Stimulated activated CD4-positive, alpha-beta T cell treated with anti-CD3 and anti-CD28 coated beads, TNF-alpha, amount 100 ng/mL, for 24 hours (primary cell): ENCODE results near the gene PON1.

Experiments
- DNase-seq, 3 experiments: peaks; one replicate each; pipeline ENCODE4 v3.0.0-alpha.2; 2020; ENCODE audit warnings: low read depth in 3 of 3

PON1 gene

DNA sequence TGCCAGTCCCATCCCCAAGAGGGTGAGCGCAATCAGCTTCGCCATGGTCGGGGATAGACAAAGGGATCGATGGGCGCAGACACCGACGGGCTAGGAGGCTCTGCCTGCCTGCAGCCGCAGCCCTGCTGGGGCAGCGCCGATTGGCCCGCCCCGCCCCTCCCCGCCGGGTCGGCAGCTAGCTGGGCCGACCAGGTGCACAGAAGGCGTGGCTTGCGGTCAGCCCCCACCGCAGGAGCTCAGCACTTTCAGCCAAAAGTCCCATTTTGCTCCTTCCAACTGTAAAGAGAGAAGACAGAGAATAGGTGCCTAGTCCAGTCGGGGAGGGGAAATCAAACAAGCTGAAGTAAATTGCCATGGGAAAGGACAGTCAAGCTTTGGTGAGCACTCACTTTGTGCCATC, at the start of gene PON1:
TSS of gene PON1 (minus strand) at position 102 of the 400 bp plus-strand sequence. CDS start at position 45, 57 bp downstream.
- DNase-seq = peak in 1 of 3 experiments; percentile 2

DNA sequence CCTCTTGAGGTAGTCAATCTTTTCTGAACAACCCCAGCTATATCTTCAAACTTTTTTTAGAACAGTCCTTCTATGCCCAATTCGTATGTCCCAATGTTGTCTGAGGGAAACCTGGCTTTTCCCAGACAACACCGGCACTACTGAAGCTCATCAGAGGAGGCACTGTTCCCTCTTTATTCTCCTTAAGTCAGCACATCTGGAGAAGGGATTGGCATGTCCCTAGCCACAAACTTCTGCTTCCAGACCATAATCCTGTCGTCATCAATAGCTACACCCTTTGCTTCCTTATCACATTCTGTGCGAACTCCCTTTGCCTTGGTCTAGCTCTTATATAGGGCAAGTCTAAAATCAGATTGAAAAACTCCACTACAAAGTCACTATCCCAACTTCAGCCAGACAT, 49.0 kb upstream of the PON1 start:
- no peak for DNase-seq

DNA sequence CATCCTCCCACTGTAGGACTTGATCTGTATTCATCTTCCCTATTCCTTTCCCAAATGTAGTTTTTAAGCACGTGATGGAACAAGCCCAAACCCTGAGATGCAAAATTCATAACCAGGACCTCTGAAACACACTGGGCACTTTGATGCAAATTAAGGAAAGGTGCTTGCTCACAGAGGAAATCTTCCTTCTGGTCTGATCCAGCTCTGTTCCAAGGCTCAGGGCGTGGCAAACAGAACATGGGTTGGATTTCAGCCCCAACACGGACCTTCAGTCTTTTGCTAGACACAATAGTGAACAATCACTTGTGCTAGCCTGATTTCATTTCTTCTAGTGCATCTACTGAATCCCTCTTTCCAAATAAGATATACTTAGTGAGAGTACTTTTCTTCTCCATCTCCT, 43.9 kb upstream of the PON1 start:
- no peak for DNase-seq

GRCh38 chr7:95367606-95368005, 43.3 kb upstream of the PON1 start:
- DNase-seq = no peak

GRCh38 chr7:95365151-95365550, 40.8 kb upstream of the PON1 start:
- no peak for DNase-seq

GRCh38 chr7:95357623-95358022, 33.3 kb upstream of the PON1 start:
- DNase-seq = no peak

DNA sequence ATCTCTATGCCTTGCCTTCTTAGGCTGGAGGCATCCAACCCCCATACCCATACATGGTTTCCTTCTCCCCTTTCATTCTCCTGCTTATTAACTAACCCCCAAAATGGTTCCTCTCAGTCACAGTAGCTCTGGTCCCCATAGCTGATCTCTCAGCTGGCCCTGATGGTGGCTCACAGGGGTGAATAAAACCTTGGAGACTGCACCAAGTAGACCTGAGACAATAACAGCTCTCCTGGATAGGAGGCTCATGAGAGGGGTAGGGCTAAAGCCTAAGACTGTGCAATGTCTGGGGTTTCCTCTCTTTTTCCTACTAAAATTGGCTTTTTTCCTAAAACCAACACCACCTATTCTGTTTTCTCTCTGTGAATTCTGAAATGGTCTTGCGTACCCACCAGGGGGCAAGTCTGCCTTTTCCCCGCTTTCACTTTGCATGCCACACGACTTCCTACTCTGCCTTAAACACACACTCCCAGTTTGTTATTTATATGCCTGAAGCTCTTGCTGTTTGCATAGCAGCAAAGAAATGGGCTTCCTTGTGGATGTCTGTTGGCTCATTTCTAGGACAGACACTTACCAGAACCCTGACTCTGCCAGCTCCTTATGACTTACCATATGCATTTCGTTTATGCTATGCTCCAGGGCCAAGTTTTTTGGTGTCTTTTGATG, 18.4 kb upstream of the PON1 start:
- DNase-seq = no peak

- DNase-seq = no peak
Measured at GRCh38 chr7:95342029-95342428, 17.7 kb upstream of the PON1 start.

DNA sequence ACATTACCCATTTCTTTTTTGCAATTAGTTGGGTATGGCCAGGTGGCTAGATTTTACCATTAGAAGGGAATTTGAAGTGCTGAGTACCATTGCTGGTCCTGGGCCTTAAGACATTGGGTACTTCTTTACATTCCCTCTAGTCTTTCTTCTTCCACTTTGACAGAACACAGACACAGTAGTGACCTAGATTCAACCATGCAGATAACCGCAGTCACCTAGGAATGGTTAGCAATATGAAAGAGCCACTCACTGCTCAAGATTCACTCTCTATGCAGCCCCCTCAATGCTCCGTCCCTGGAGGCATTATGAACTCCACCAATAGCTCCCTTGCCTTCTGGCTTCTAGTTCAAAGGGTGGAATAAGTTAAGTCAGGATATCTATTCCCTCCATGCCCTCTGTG, 16.2 kb upstream of the PON1 start:
- DNase-seq = no peak

DNA sequence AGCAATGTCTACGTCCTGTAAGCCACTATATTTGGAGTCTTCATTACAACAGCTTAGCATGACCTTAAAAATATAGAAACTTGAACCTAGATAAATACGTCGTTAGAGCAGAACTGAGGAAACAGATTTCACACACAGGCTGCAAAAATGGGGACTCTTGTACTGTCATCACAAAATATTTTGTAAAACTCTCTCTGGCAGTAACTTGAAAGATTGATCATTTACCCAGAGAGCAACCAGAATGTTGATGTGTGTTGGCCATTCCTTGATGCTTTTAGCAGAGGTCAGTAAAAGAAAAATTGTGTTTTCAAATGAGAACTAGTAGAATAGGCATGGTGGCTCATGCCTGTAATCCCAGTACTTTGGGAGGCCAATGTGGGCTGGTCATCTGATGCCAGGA, 14.5 kb upstream of the PON1 start:
- DNase-seq = no peak

DNA sequence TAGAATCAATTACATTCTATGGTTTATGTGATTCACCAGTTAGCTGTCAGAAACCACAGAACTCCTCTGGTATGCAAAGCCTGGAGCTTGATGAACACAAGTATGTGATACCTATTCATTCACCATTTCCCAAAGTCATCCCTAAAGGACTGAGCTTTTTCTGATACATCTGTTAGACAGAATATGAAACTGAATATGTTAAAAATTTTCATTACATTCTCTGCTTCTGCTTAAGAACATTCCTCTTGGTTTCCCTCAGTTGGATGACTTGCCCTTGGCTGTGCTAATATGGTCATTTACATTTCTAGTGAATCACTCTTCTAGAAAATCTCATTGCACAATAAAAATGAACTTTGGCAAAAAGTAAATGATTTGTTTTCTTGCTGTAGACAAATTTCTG, 10.8 kb upstream of the PON1 start:
- no peak for DNase-seq

GRCh38 chr7:95334447-95334846, 10.1 kb upstream of the PON1 start:
- DNase-seq = no peak

DNA sequence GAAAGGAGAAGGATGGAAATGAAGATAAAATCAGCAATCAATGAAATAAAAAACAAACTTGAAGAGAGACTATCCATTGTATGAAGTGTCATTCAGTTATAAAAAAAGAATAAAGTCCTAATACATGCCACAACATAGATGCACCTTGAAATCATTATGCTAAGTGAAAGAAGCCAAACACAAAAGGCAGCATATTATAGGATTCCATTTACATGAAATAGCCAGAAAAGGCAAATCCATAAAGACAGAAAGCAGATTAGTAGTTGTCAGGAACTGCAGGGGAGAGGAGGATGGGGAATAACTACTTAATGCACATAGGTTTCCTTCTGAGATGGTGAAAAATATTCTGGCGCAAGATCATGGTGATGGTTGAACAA, 6.6 kb upstream of the PON1 start:
- no peak for DNase-seq

DNA sequence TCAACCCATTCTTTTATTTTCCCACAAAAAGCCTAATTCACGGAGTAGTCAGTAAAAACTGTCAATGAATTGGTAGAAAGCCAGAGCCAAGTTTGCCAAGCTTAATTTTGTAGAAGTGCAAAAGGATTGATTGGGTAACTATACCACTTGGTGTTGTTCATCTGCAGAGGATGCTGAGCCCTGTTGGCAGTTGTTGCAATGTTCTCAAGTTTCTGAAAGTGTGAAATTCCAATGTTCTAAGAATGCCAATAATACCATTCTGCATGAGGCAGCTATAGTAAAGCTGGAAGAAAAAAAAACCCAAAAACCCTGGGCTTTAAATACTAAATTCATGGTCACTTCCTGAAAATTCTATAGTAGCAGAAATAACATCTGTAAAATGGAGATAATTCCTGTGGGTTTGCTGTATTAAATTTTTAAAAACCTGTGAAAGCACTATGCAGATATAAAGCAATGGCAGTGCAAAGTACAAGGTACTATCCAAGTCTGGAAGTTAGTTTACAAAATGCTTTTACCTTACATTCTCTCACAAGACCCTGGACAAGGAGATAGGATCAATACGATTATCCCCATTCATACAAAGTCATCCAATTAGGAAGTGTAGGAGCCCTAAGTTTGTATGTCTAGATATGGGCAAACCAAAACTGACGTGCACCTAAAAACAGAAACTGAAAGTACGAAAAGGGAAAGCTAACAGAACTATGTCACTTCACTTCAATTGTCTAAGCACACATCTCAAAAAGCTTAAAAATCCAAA, 6.0 kb upstream of the PON1 start:
- no peak for DNase-seq

- DNase-seq = no peak
Measured at GRCh38 chr7:95327356-95327755, 3.0 kb upstream of the PON1 start.

DNA sequence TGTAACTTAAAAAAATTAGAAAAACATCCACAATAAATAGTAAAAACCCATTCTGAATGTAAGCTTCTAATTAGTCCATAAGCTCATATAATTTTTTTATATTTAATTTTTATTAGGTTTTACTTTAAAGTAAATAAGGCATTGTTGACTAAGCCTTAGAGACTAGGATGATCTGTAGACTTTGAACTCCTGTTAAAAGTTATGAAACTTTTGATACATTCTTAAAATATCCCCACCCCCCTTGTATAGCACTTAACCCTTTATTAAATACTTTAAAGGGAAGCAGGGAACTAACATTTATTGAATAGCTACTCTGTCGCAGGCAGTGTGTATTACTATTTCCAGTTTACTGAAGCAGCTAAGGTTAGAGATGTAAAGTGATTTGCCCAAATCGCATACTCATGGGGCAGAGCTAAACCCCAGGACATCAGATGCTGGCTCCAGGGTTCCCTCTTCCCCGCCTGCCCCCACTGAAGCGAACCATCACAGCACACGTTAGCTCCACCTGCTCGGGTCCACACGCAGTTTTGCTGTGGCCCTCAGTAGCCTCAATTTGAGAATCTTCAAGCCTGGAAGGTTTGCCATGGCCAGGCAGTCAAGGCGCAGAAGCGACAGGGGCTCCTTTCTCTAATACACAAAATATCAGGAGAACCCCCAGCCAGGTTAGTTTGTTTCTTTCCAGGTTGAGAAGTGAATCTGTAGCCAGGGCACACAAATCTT, 762 bp downstream of the PON1 start:
- DNase-seq = no peak

GRCh38 chr7:95322854-95323253, 1.5 kb downstream of the PON1 start:
- DNase-seq = no peak

DNA sequence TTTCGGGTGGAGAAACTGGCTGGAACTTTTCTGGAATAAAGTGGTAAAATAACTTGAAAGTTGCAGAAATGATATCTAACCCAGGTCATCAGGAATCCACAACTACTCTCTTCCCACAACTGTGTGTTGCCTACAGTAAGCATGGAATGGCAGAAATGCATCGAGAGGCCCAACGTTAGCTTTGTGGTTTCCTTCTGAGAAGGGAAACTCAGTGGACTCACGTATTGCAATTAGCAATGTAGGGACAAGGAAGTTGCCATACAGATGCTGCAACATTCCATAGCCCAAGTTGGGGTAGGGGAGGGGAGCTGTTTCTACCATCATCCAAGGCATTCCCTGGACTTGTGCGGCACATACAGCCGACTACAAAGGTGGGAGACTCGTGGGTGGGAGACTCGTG, 1.9 kb downstream of the PON1 start:
- no peak for DNase-seq

- no peak for DNase-seq
Measured at GRCh38 chr7:95321720-95322119, 2.6 kb downstream of the PON1 start.

- DNase-seq = no peak
Measured at GRCh38 chr7:95320651-95321050, 3.7 kb downstream of the PON1 start.

DNA sequence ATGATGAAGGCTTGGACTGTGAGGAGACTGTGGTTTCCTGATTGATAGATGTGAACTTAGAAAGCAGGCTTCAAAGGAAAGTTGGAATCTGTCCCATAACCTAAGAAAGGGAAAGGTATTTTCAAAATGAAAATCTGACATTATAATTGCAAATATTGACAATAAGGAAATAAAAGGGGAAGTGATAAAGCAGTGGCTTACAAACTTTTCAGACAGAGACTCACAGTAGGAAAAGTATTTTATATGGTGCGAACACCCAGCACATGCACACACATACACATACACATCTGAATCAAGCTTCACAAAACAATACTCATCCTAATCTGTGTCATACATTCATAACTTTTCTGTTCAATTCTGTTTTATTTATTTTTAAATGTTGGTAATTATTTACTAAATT, 4.8 kb downstream of the PON1 start:
- no peak for DNase-seq

GRCh38 chr7:95318501-95319100, 5.7 kb downstream of the PON1 start:
- no peak for DNase-seq

- no peak for DNase-seq
Measured at GRCh38 chr7:95317966-95318365, 6.4 kb downstream of the PON1 start.
